ENCODE data around the gene SPG7.

The SPG7 gene

DNA sequence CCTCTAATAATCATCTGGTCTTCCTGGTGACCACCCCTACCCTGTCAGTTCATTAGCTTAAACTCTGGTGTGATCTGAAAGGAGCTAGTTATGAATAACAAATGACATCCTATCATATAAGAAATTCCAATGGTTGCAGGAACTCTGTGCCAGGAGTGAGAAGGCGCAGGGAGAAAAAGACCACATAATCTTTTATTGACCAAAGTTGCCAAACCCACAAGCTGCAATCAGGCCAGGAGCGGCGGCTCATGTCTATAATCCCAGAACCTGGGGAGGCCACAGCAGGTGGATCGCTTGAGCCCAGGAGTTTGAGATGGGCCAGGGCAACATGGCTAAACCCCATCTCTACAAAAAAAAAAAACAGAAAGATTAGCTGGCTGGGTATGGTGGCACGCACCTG is 41.3 kb upstream of the SPG7 start:
- H3K36me3 ChIP-seq (ENCODE audit: insufficient read depth): no peaks in the 10 kb centered on the region
- no peak overlapping the region for H2AFZ ChIP-seq (ENCODE audit: low read depth)
- no peak overlapping the region for H3K9ac ChIP-seq
- peaks cover 28% of the 10 kb centered on the region for H3K4me1 ChIP-seq (ENCODE audit: low read depth, poor library complexity, severe bottlenecking)
- TF ChIP-seq, protein P1, sequence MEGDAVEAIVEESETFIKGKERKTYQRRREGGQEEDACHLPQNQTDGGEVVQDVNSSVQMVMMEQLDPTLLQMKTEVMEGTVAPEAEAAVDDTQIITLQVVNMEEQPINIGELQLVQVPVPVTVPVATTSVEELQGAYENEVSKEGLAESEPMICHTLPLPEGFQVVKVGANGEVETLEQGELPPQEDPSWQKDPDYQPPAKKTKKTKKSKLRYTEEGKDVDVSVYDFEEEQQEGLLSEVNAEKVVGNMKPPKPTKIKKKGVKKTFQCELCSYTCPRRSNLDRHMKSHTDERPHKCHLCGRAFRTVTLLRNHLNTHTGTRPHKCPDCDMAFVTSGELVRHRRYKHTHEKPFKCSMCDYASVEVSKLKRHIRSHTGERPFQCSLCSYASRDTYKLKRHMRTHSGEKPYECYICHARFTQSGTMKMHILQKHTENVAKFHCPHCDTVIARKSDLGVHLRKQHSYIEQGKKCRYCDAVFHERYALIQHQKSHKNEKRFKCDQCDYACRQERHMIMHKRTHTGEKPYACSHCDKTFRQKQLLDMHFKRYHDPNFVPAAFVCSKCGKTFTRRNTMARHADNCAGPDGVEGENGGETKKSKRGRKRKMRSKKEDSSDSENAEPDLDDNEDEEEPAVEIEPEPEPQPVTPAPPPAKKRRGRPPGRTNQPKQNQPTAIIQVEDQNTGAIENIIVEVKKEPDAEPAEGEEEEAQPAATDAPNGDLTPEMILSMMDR (conservative IDR thresholded peaks at IDR 0.05; ENCODE audit: low read depth, low read length): no peak
- H3K4me2 ChIP-seq: no peak overlapping the region
- no peak overlapping the region for H3K4me3 ChIP-seq (IDR thresholded peaks at IDR 0.05; ENCODE audit: insufficient read depth, low read depth, low read length)
- no peak overlapping the region for H3K27ac ChIP-seq
- H3K27me3 ChIP-seq (ENCODE audit: insufficient read depth, low read depth): no peaks in the 10 kb centered on the region
- H3K79me2 ChIP-seq (ENCODE audit: insufficient read depth, low read depth): peaks cover 88% of the 10 kb centered on the region
- H4K20me1 ChIP-seq (ENCODE audit: insufficient read depth): peaks cover 57% of the 10 kb centered on the region

DNA sequence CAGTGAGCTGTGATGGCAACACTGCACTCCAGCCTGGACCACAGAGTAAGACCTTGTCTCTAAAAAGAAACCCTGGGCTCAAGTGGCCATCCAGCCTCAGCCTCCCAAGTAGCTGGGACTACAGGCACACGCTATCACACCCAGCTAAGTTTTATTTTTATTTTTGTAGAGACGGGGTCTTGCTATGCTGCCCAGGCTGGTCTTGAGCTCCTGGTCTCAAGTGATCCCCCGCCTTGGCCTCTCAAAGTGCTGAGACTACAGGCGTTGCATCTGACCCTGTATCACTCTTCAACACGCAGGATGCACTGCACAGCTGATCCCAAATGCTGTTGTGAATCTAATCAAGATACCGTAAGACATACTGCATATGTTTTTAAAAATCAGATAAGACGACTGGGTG is 40.8 kb upstream of the SPG7 start:
- Histone ChIP-seq H3K9ac (no peak overlapping the region), H3K27ac (no peak overlapping the region), H3K4me1 (ENCODE audit: low read depth, poor library complexity, severe bottlenecking) (peaks cover 32% of the 10 kb centered on the region), H3K36me3 (ENCODE audit: insufficient read depth) (no peaks in the 10 kb centered on the region), H3K4me3 (IDR thresholded peaks at IDR 0.05; ENCODE audit: insufficient read depth, low read depth, low read length) (no peak overlapping the region), H4K20me1 (ENCODE audit: insufficient read depth) (peaks cover 62% of the 10 kb centered on the region), H3K4me2 (no peak overlapping the region), H3K79me2 (ENCODE audit: insufficient read depth, low read depth) (peaks cover 93% of the 10 kb centered on the region), H2AFZ (ENCODE audit: low read depth) (no peak overlapping the region), H3K27me3 (ENCODE audit: insufficient read depth, low read depth) (no peaks in the 10 kb centered on the region)
- TF ChIP-seq, protein P1 (conservative IDR thresholded peaks at IDR 0.05; ENCODE audit: low read depth, low read length): no peak

DNA sequence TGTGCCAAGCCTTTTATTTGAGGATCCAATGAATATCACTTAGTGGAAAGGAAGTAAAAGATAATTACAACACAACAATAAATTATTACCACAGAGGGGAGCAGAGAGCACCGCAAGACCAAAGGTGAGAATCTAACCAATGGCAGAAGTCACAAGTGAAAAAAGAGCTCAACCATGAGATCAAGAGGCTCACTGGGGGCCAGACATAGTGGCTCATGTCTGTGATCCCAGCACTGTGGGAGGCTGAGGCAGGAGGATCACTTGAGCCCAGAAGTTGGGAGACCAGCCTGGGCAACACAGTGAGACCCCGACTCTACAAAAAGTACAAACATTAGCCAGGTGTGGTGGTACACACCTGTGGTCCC is 35.5 kb upstream of the SPG7 start:
- no peaks in the 10 kb centered on the region for H3K36me3 ChIP-seq (ENCODE audit: insufficient read depth)
- H3K79me2 ChIP-seq (ENCODE audit: insufficient read depth, low read depth): peaks cover 100% of the 10 kb centered on the region
- TF ChIP-seq, protein P1 (conservative IDR thresholded peaks at IDR 0.05; ENCODE audit: low read depth, low read length): no peak
- H3K27ac ChIP-seq: no peak overlapping the region
- H3K4me3 ChIP-seq (IDR thresholded peaks at IDR 0.05; ENCODE audit: insufficient read depth, low read depth, low read length): no peak overlapping the region
- H3K27me3 ChIP-seq (ENCODE audit: insufficient read depth, low read depth): no peaks in the 10 kb centered on the region
- peaks cover 86% of the 10 kb centered on the region for H4K20me1 ChIP-seq (ENCODE audit: insufficient read depth)
- H3K4me2 ChIP-seq: no peak overlapping the region
- H3K9ac ChIP-seq: no peak overlapping the region
- H2AFZ ChIP-seq (ENCODE audit: low read depth): no peak overlapping the region
- peaks cover 67% of the 10 kb centered on the region for H3K4me1 ChIP-seq (ENCODE audit: low read depth, poor library complexity, severe bottlenecking)

GRCh38 chr16:89473136-89473712 is 35.0 kb upstream of the SPG7 start:
- Histone ChIP-seq H3K79me2 (ENCODE audit: insufficient read depth, low read depth) (peaks cover 100% of the 10 kb centered on the region), H3K4me1 (ENCODE audit: low read depth, poor library complexity, severe bottlenecking) (peaks cover 70% of the 10 kb centered on the region), H3K4me3 (IDR thresholded peaks at IDR 0.05; ENCODE audit: insufficient read depth, low read depth, low read length) (no peak overlapping the region), H4K20me1 (ENCODE audit: insufficient read depth) (peaks cover 86% of the 10 kb centered on the region), H3K27ac (no peak overlapping the region), H3K9ac (no peak overlapping the region), H3K4me2 (no peak overlapping the region), H3K36me3 (ENCODE audit: insufficient read depth) (no peaks in the 10 kb centered on the region), H3K27me3 (ENCODE audit: insufficient read depth, low read depth) (no peaks in the 10 kb centered on the region), H2AFZ (ENCODE audit: low read depth) (no peak overlapping the region)
- TF ChIP-seq, protein P1 (conservative IDR thresholded peaks at IDR 0.05; ENCODE audit: low read depth, low read length): no peak
